K562 (cell line): Measurements from ENCODE around the gene TBX19. TPM values are rescaled to one million over a fixed set of nuclear protein-coding genes. Genes with fewer than 3 reads are reported as not detected.

Experiments
- AFF4 ChIP-seq: sonication (generic); formaldehyde crosslinking; IDR thresholded peaks from 2 replicates; pipeline ENCODE4 v1.8.0; 2023; ENCODE audit warnings: mild to moderate bottlenecking, missing genetic modification reagents
- CBX5 ChIP-seq: IDR thresholded peaks from 2 replicates; pipeline ENCODE4 v1.6.1; 2014; ENCODE audit warnings: low read depth, borderline replicate concordance
- CCNT2 ChIP-seq: IDR thresholded peaks from 2 replicates; pipeline ENCODE4 v1.6.1; 2011; ENCODE audit warnings: borderline replicate concordance, low read depth, mild to moderate bottlenecking, moderate library complexity, mixed read lengths, low read length; ENCODE audit not compliant: insufficient read length; ENCODE audit errors: extremely low read depth
- DMBX1 ChIP-seq: fragments of 250-450 bp; sonication (Bioruptor Pico); IDR thresholded peaks from 2 replicates; pipeline ENCODE4 v1.8.0; 2022; ENCODE audit warnings: inconsistent platforms, mild to moderate bottlenecking, moderate library complexity, borderline replicate concordance
- E2F3 ChIP-seq: fragments of 250-450 bp; sonication (Bioruptor Pico); IDR thresholded peaks from 2 replicates; pipeline ENCODE4 v1.4.0; 2020; ENCODE audit warnings: mild to moderate bottlenecking
- ETS2 ChIP-seq: IDR thresholded peaks from 2 replicates; pipeline ENCODE4 v1.6.1; 2016; ENCODE audit warnings: borderline replicate concordance, missing genetic modification characterization, mild to moderate bottlenecking, moderate library complexity, missing compliant biosample characterization; ENCODE audit not compliant: poor library complexity, severe bottlenecking
- FOXA1 ChIP-seq: fragments of 450-650 bp; IDR thresholded peaks from 2 replicates; pipeline ENCODE4 v1.6.1; 2016; ENCODE audit warnings: mild to moderate bottlenecking, borderline replicate concordance
- HBP1 ChIP-seq: fragments of 450-650 bp; formaldehyde crosslinking; IDR thresholded peaks from 2 replicates; pipeline ENCODE4 v1.4.0; 2022; ENCODE audit warnings: missing genetic modification characterization
- MTA1 ChIP-seq: fragments of 450-650 bp; IDR thresholded peaks from 2 replicates; pipeline ENCODE4 v1.6.1; 2017; ENCODE audit warnings: borderline replicate concordance
- MYBL2 ChIP-seq, 2 experiments: fragments of 450-650 bp in 1 of 2; sonication (generic) in 1 of 2; formaldehyde crosslinking in 1 of 2; IDR thresholded peaks; 2 replicates each; pipeline versions ENCODE4 v1.6.1 to v1.8.1; 2017 to 2022; ENCODE audit warnings: borderline replicate concordance in 1 of 2, inconsistent platforms in 1 of 2, low read depth in 1 of 2, mild to moderate bottlenecking in 1 of 2, missing genetic modification reagents in 1 of 2, moderate library complexity in 1 of 2
- NCOA2 ChIP-seq, 2 experiments: fragments of 450-650 bp; IDR thresholded peaks; 2 replicates each; pipeline ENCODE4 v1.6.1; 2018; ENCODE audit warnings: mild to moderate bottlenecking in 2 of 2, moderate library complexity in 1 of 2; ENCODE audit not compliant: partially characterized antibody in 2 of 2
- PBX2 ChIP-seq, 2 experiments: IDR thresholded peaks in 1 of 2; conservative IDR thresholded peaks in 1 of 2; 2 replicates each; pipeline ENCODE4 v1.6.1; 2016; ENCODE audit warnings: low read depth in 2 of 2, mild to moderate bottlenecking in 1 of 2, missing compliant biosample characterization in 1 of 2, missing genetic modification characterization in 1 of 2, moderate library complexity in 1 of 2
- PML ChIP-seq: IDR thresholded peaks from 2 replicates; pipeline ENCODE4 v1.6.1; 2012; ENCODE audit warnings: low read length, inconsistent platforms
- SMARCA5 ChIP-seq: fragments of 450-650 bp; IDR thresholded peaks from 2 replicates; pipeline ENCODE4 v1.6.1; 2016
- TAF15 ChIP-seq: fragments of 200-400 bp; formaldehyde crosslinking; IDR thresholded peaks from 2 replicates; pipeline ENCODE4 v1.6.1; 2017; ENCODE audit warnings: mild to moderate bottlenecking, low read depth, low read length, moderate library complexity
- TRIM28 ChIP-seq: fragments of 450-650 bp; IDR thresholded peaks from 2 replicates; pipeline ENCODE4 v1.6.1; 2017
- WHSC1 ChIP-seq: IDR thresholded peaks from one replicate; pipeline ENCODE4 v1.6.1; 2012; ENCODE audit warnings: low read length, control low read depth, inconsistent platforms
- ZEB2 ChIP-seq: fragments of 450-650 bp; IDR thresholded peaks from 2 replicates; pipeline ENCODE4 v1.6.1; 2016
- ZNF263 ChIP-seq: sonication (generic); formaldehyde crosslinking; IDR thresholded peaks from 2 replicates; pipeline ENCODE4 v1.8.0; 2022; ENCODE audit warnings: mild to moderate bottlenecking, missing genetic modification reagents, borderline replicate concordance
- ZNF668 ChIP-seq: fragments of 250-450 bp; sonication (Bioruptor Pico); IDR thresholded peaks from 2 replicates; pipeline ENCODE4 v1.8.0; 2022; ENCODE audit warnings: mild to moderate bottlenecking, inconsistent platforms
- polyA plus RNA-seq, 8 experiments: library from polyadenylated mRNA; depleted of rRNA in 4 of 8; stranded (reverse) in 5 of 8; unstranded in 3 of 8; fragments of >200 nt; fragmentation: Nextera tagmentation in 2 of 8; fragmentation: Illumina TruSeq in 1 of 8; extraction: Ambion mirVana in 2 of 8; extraction: Trizol in 1 of 8; gene quantifications; 2 replicates each; pipeline versions ENCODE4 v1.2.1 to v1.2.3, GENCODE V29; 2011 to 2014; ENCODE audit warnings: inconsistent platforms in 1 of 8, missing spikeins in 1 of 8
- total RNA-seq, 7 experiments: library from RNA; depleted of rRNA in 6 of 7; stranded (reverse); fragments of >200 nt in 6 of 7; fragmentation: Illumina TruSeq in 2 of 7; extraction: Trizol in 2 of 7; gene quantifications; 2 replicates each; pipeline versions ENCODE4 v1.2.1 to v1.2.3, GENCODE V29; 2011 to 2021; ENCODE audit warnings: low replicate concordance in 1 of 7

Gene TBX19
- total and polyA plus RNA-seq, 9 of the 15 experiments (the other 6 are each of a cell fraction or from before 2014, with no cell fraction given) = 0.32 to 3.1 (median 0.95) TPM

DNA sequence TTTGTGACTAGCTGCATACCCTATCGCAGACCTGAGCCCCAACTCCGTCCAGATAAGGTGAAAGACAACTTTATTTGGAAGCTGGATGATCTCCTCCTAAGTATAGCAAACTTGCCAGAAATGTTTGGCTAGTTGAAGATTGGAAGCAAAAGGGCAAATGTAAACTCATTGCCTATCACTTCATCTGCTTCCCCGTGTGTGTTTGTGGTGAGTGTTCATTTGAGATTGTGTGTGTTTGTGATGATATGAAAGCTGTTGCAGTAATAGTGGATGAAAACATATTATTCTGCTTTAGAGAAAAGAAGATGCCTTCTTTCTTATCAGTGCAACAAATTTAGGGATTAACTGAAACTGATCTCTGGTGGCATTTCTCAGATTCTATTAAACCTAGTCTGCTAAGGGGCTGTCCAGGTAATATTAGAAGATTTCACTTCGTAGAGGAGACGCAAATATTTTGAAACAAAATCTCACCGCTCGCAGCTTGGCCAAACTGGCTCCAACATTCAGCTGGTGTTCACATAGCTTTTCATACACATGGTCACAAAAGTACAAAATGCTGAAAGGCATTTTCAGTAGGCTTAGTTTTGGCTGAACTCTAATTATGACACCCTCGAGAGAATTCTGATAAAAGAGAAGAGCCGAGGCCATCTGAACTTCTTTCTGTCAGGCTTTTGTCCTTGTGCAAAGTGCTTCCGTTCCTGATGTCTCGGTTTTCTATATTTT is 1.1 kb downstream of the TBX19 start (continued):
- TF ChIP-seq AFF4 (CRISPR knock-in tag) (0 out of 2 replicates have a peak, but pooled peaks have one; percentile 19), ETS2 (tag) (no peak), DMBX1 (CRISPR knock-in tag) (no peak), E2F3 (CRISPR knock-in tag) (no peak), PML (peak; percentile 95), ZNF668 (no peak), ZNF263 (no peak), CBX5 (no peak), FOXA1 (peak; percentile 53; the same call in 1 of the 2 replicates), WHSC1 (no peak), TRIM28 (no peak), MYBL2 (IDR thresholded peaks at IDR 0.05; ENCODE audit: low read depth) (no peak), MYBL2 (CRISPR knock-in tag; IDR thresholded peaks at IDR 0.05; ENCODE audit: borderline replicate concordance) (no peak), MTA1 (peak; percentile 84), SMARCA5 (no peak), ZEB2 (peak; percentile 63; the same call in 1 of the 2 replicates), PBX2 (CRISPR knock-in tag; IDR thresholded peaks at IDR 0.05; ENCODE audit: low read depth) (no peak), PBX2 (tag; conservative IDR thresholded peaks at IDR 0.05; ENCODE audit: low read depth) (no peak), HBP1 (no peak), TAF15 (no peak), CCNT2 (peak; percentile 89), NCOA2 (IDR thresholded peaks at IDR 0.05; ENCODE audit: partially characterized antibody in 2 of 2) (peak in 1 of 2 experiments; percentile 19)
